Measurements from ENCODE around the gene SHISA2. TPM values are rescaled to one million over a fixed set of nuclear protein-coding genes. Genes with fewer than 3 reads are reported as not detected.

SHISA2 gene
- total and polyA plus RNA-seq, 4 donors = 0.68 to 20.1 (median 8.8) TPM

DNA sequence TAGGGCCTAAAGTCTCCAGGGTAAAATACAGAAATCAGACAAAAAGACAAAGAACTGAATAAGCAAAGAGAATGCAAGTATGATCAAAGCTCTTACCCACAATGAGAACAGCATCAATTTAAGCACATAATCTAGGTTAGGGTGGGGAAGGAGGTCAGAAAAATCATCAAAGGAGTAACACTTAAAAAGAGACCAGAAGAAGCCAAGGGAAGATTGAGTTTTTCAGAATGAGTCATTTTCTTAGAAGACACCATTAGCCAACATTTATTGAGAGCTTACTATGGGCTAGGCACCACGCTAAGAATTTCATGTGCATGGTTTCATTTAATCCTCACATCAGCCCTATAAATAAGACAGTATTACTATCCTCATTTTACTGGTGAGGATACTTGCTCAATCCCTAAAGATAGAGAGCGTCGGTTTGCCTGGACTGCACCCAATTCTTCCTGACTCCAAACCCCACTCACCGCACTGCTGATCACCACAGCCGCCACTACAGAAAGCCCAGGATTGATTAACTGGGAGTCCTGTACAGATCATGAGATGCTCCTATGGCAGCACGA, 1.7 kb upstream of the SHISA2 start:
- ATAC-seq (ENCODE audit: insufficient read depth, low FRiP score) = no peak
- TF ChIP-seq, protein P1, sequence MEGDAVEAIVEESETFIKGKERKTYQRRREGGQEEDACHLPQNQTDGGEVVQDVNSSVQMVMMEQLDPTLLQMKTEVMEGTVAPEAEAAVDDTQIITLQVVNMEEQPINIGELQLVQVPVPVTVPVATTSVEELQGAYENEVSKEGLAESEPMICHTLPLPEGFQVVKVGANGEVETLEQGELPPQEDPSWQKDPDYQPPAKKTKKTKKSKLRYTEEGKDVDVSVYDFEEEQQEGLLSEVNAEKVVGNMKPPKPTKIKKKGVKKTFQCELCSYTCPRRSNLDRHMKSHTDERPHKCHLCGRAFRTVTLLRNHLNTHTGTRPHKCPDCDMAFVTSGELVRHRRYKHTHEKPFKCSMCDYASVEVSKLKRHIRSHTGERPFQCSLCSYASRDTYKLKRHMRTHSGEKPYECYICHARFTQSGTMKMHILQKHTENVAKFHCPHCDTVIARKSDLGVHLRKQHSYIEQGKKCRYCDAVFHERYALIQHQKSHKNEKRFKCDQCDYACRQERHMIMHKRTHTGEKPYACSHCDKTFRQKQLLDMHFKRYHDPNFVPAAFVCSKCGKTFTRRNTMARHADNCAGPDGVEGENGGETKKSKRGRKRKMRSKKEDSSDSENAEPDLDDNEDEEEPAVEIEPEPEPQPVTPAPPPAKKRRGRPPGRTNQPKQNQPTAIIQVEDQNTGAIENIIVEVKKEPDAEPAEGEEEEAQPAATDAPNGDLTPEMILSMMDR (IDR thresholded peaks at IDR 0.05; ENCODE audit: control extremely low read depth, extremely low read depth) = no peak
- DNase-seq = no peak
- WGBS, 2 donors = 86% methylated on average over 6 of the region's 6 CpGs
- H3K27ac ChIP-seq (ENCODE audit: low read depth in 1 of 2, low read length in 1 of 2) = no peak overlapping the region
- no peak overlapping the region for H3K9ac ChIP-seq (ENCODE audit: insufficient read depth in 1 of 2, low read length in 2 of 2)
- no peaks in the 10 kb centered on the region for H3K27me3 ChIP-seq (ENCODE audit: control insufficient read depth in 3 of 3, insufficient read depth in 3 of 3, low read length in 2 of 3)
- no peak overlapping the region for H3K4me3 ChIP-seq
- peaks cover 0 to 15% (median under 1%) of the 10 kb centered on the region in 5 donors for H3K4me1 ChIP-seq (ENCODE audit: control insufficient read depth in 5 of 5, insufficient read depth in 5 of 5, low read length in 5 of 5)
- peaks cover 0 to 4% (median 0%) of the 10 kb centered on the region in 4 donors for H3K9me3 ChIP-seq (ENCODE audit: control insufficient read depth in 4 of 4, insufficient read depth in 3 of 4, low read length in 3 of 4)
- H3K36me3 ChIP-seq (ENCODE audit: control insufficient read depth in 4 of 4, insufficient read depth in 4 of 4, low read length in 4 of 4) = peaks cover 0 to 8% (median 0%) of the 10 kb centered on the region in 4 donors

DNA sequence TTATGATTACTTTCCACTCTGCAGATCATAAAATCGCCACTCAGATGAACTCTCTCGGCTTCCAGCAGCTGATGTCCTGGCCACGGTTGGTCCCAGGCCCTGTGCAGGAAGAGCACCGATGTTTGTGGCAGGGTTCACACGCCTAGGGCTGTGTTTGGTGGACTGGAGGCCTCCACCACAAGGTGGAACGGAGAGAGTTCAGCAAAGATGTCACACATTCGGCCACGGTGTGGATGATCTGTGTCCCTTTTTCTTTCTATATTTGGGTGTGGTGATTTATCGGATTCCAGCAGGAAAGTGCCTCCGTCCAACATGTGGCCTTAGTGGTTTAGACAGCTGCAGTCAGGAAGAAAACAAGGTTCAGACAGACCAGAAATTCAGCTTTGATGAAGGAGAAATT, 521 bp upstream of the SHISA2 start:
- H3K9me3 ChIP-seq (ENCODE audit: control insufficient read depth in 4 of 4, insufficient read depth in 3 of 4, low read length in 3 of 4) = peaks cover 0 to 4% (median 0%) of the 10 kb centered on the region in 4 donors
- WGBS, 2 donors = 58 to 62% methylated on average over 10 of the region's 10 CpGs
- H3K4me3 ChIP-seq = no peak overlapping the region
- TF ChIP-seq, protein P1 (IDR thresholded peaks at IDR 0.05; ENCODE audit: control extremely low read depth, extremely low read depth) = no peak
- H3K36me3 ChIP-seq (ENCODE audit: control insufficient read depth in 4 of 4, insufficient read depth in 4 of 4, low read length in 4 of 4) = peaks cover 0 to 14% (median 1%) of the 10 kb centered on the region in 4 donors
- peak in 1 of 3 donors; percentile 24 for DNase-seq
- H3K27me3 ChIP-seq (ENCODE audit: control insufficient read depth in 3 of 3, insufficient read depth in 3 of 3, low read length in 2 of 3) = no peaks in the 10 kb centered on the region
- H3K4me1 ChIP-seq (ENCODE audit: control insufficient read depth in 5 of 5, insufficient read depth in 5 of 5, low read length in 5 of 5) = peaks cover 0 to 23% (median 4%) of the 10 kb centered on the region in 5 donors
- H3K27ac ChIP-seq (ENCODE audit: low read depth in 1 of 2, low read length in 1 of 2) = no peak overlapping the region
- ATAC-seq (ENCODE audit: insufficient read depth, low FRiP score) = no peak
- H3K9ac ChIP-seq (ENCODE audit: insufficient read depth in 1 of 2, low read length in 2 of 2) = peak overlapping the region in 1 of 2 donors; percentile 38

DNA sequence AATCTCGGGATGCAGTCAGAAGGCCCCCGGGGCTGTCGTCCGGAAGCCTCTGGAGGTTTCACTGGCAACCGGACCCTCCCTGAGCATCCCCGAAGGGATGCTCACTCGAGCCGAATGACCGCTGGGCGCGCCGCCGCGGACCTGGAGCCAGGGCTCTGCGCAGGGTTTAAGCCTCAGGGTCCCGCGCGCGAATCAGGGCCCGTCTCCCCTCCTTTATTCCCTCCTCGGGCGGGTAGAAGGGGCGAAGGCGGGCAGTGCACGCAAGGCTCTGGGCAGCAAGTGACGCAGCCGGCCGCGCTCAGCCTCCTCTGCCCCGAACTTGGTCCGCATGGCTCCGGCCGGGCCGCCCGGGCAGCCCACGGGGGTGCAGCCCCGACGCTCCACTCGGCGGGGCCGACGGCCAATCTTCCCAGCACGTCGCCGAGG, 572 bp downstream of the SHISA2 start:
- 2% methylated on average over 39 to 45 of the region's 45 CpGs for WGBS, 2 donors
- H3K9ac ChIP-seq (ENCODE audit: insufficient read depth in 1 of 2, low read length in 2 of 2) = no peak overlapping the region
- peak overlapping the region; percentile 35 for H3K4me3 ChIP-seq
- TF ChIP-seq, protein P1 (IDR thresholded peaks at IDR 0.05; ENCODE audit: control extremely low read depth, extremely low read depth) = no peak
- DNase-seq = peak; percentile 47 to 60 (median 52)
- ATAC-seq (ENCODE audit: insufficient read depth, low FRiP score) = peak; percentile 5
- no peaks in the 10 kb centered on the region for H3K27me3 ChIP-seq (ENCODE audit: control insufficient read depth in 3 of 3, insufficient read depth in 3 of 3, low read length in 2 of 3)
- H3K36me3 ChIP-seq (ENCODE audit: control insufficient read depth in 4 of 4, insufficient read depth in 4 of 4, low read length in 4 of 4) = peaks cover 0 to 22% (median 5%) of the 10 kb centered on the region in 4 donors
- H3K9me3 ChIP-seq (ENCODE audit: control insufficient read depth in 4 of 4, insufficient read depth in 3 of 4, low read length in 3 of 4) = peaks cover 0 to 6% (median 0%) of the 10 kb centered on the region in 4 donors
- H3K4me1 ChIP-seq (ENCODE audit: control insufficient read depth in 5 of 5, insufficient read depth in 5 of 5, low read length in 5 of 5) = peaks cover 0 to 28% (median 4%) of the 10 kb centered on the region in 5 donors
- H3K27ac ChIP-seq (ENCODE audit: low read depth in 1 of 2, low read length in 1 of 2) = no peak overlapping the region
